ENCODE data around the gene ZNF366.

ZNF366 gene

DNA sequence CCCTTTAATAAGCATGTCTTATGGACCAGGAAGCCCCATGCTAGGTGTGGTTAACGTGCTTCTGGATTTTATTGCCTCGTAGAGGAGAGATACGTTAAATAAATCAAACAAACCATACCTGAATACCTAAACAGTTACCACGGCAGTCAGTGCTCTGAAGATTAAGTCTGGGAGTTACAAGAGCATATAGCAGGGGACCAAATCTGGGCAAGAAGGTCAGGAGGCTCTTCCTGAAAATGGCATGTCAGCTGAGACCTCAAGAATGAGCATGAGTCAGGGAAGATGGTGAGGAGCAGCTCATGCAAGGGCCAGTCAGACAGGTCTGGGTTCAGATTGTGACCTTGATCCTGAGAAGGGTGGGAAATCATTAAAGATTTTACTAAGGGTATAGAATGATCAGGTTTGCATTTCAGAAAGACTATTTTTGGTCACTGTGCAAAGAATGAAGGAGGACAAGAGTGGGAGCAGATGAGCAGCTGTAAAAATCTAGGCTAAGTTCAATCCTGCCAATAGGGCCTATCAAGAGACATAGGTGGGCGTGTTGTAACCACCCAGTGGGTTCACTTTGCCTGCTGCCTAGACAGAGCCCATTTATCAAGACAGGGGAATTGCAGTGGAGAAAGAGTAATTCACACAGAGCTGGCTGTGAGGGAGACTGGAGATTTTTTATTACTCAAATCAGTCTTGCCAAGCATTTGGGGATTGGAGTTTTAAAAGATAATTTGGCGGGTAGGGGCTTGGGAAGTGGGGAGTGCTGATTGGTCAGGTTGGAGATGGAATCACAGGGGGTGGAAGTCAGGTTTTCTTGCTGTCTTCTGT, 4.8 kb upstream of the ZNF366 start:
- H3K4me2 ChIP-seq (ENCODE audit: low read depth, low read length, poor library complexity, severe bottlenecking) = no peak overlapping the region
- no peaks in the 10 kb centered on the region for H3K27me3 ChIP-seq (ENCODE audit: low read length)

DNA sequence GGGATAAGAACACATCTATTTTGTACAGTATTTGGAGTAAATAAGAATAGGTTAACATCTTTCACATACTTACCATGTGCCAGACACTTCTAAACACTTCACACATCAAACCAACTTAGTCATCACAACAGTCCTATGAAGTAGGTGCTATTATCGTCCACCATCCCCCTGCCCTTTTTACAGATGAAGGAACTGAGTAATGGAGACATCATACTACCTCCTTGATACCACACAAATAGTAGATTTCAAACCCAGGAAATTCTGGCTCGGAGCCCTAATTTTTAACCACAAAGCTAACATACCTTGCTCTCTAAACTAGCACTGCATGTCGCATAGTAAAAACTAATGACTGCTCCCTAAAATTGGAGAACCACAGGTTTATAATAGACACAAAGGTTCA, 4.2 kb upstream of the ZNF366 start:
- Histone ChIP-seq H3F3A (ENCODE audit: insufficient read depth) (no peaks in the 10 kb centered on the region), H3K27ac (ENCODE audit: low read depth, low read length) (no peak overlapping the region), H3K9me2 (replicated peaks; ENCODE audit: insufficient read depth, low read length) (no peaks in the 10 kb centered on the region), H3K79me2 (ENCODE audit: insufficient read depth, low read length) (no peaks in the 10 kb centered on the region), H3K9ac (ENCODE audit: low read length) (no peak overlapping the region), H3K36me3 (ENCODE audit: low read length) (no peaks in the 10 kb centered on the region), H2AFZ (ENCODE audit: low read depth, low read length, severe bottlenecking) (no peak overlapping the region), H4K20me1 (ENCODE audit: low read depth, low read length) (no peaks in the 10 kb centered on the region), H3K4me3 (ENCODE audit: insufficient read depth, low read length, poor library complexity, severe bottlenecking) (no peak overlapping the region), H3K27me3 (ENCODE audit: low read length) (no peaks in the 10 kb centered on the region), H3K9me3 (ENCODE audit: insufficient read depth, low read length) (no peaks in the 10 kb centered on the region), H3K4me2 (ENCODE audit: low read depth, low read length, poor library complexity, severe bottlenecking) (no peak overlapping the region)
- TF ChIP-seq, protein P1, sequence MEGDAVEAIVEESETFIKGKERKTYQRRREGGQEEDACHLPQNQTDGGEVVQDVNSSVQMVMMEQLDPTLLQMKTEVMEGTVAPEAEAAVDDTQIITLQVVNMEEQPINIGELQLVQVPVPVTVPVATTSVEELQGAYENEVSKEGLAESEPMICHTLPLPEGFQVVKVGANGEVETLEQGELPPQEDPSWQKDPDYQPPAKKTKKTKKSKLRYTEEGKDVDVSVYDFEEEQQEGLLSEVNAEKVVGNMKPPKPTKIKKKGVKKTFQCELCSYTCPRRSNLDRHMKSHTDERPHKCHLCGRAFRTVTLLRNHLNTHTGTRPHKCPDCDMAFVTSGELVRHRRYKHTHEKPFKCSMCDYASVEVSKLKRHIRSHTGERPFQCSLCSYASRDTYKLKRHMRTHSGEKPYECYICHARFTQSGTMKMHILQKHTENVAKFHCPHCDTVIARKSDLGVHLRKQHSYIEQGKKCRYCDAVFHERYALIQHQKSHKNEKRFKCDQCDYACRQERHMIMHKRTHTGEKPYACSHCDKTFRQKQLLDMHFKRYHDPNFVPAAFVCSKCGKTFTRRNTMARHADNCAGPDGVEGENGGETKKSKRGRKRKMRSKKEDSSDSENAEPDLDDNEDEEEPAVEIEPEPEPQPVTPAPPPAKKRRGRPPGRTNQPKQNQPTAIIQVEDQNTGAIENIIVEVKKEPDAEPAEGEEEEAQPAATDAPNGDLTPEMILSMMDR (IDR thresholded peaks at IDR 0.05; ENCODE audit: insufficient read depth, low read length, poor library complexity, severe bottlenecking) = no peak
- no peak for TF ChIP-seq EZH2phosphoT487 (conservative IDR thresholded peaks at IDR 0.05; ENCODE audit: low read length)

More for the DNA sequence above, 4.8 kb upstream of the ZNF366 start:
- no peaks in the 10 kb centered on the region for H3K9me2 ChIP-seq (replicated peaks; ENCODE audit: insufficient read depth, low read length)
- H3K9me3 ChIP-seq (ENCODE audit: insufficient read depth, low read length) = no peaks in the 10 kb centered on the region
- no peak overlapping the region for H3K9ac ChIP-seq (ENCODE audit: low read length)
- H4K20me1 ChIP-seq (ENCODE audit: low read depth, low read length) = no peaks in the 10 kb centered on the region
- no peak overlapping the region for H2AFZ ChIP-seq (ENCODE audit: low read depth, low read length, severe bottlenecking)
- no peaks in the 10 kb centered on the region for H3K79me2 ChIP-seq (ENCODE audit: insufficient read depth, low read length)
- H3K27ac ChIP-seq (ENCODE audit: low read depth, low read length) = no peak overlapping the region
- no peak for TF ChIP-seq EZH2phosphoT487 (conservative IDR thresholded peaks at IDR 0.05; ENCODE audit: low read length)
- TF ChIP-seq, protein P1 (IDR thresholded peaks at IDR 0.05; ENCODE audit: insufficient read depth, low read length, poor library complexity, severe bottlenecking) = no peak
- H3K4me3 ChIP-seq (ENCODE audit: insufficient read depth, low read length, poor library complexity, severe bottlenecking) = no peak overlapping the region
- H3K36me3 ChIP-seq (ENCODE audit: low read length) = no peaks in the 10 kb centered on the region
- no peaks in the 10 kb centered on the region for H3F3A ChIP-seq (ENCODE audit: insufficient read depth)

DNA sequence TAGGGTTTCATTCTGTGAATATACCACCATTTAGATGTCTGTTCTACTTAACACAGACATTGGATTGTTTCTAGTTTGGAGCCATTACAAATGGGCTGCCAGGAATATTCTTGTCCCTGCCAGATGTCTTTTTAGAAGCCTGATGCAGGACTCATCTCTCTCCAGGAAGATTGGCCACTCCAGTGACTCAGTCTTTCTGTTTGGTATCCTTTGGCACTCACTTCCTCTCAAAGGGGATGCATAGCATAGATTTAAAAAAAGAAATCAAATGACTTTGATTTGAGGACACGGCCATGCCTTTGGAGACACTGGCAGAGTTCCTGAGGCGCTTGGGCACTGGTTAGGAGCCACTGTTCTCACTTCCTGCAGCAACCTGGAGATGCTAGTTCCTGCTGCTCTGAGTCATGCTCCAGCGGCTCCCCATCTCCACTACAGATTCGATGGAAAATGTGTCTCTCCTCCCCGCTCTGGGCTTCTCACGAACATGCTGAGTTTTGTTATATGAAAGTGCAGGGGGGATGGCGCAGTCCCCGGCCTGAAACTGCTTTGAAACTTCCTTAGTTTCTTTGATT, 3.5 kb upstream of the ZNF366 start:
- TF ChIP-seq, protein P1 (IDR thresholded peaks at IDR 0.05; ENCODE audit: insufficient read depth, low read length, poor library complexity, severe bottlenecking) = no peak
- no peak for TF ChIP-seq EZH2phosphoT487 (conservative IDR thresholded peaks at IDR 0.05; ENCODE audit: low read length)
- H3K36me3 ChIP-seq (ENCODE audit: low read length) = no peaks in the 10 kb centered on the region
- no peak overlapping the region for H3K4me2 ChIP-seq (ENCODE audit: low read depth, low read length, poor library complexity, severe bottlenecking)
- H3K9me3 ChIP-seq (ENCODE audit: insufficient read depth, low read length) = no peaks in the 10 kb centered on the region
- no peak overlapping the region for H3K4me3 ChIP-seq (ENCODE audit: insufficient read depth, low read length, poor library complexity, severe bottlenecking)
- no peak overlapping the region for H2AFZ ChIP-seq (ENCODE audit: low read depth, low read length, severe bottlenecking)
- no peaks in the 10 kb centered on the region for H3F3A ChIP-seq (ENCODE audit: insufficient read depth)
- no peaks in the 10 kb centered on the region for H4K20me1 ChIP-seq (ENCODE audit: low read depth, low read length)
- no peaks in the 10 kb centered on the region for H3K27me3 ChIP-seq (ENCODE audit: low read length)
- no peak overlapping the region for H3K9ac ChIP-seq (ENCODE audit: low read length)
- H3K79me2 ChIP-seq (ENCODE audit: insufficient read depth, low read length) = no peaks in the 10 kb centered on the region
- no peaks in the 10 kb centered on the region for H3K9me2 ChIP-seq (replicated peaks; ENCODE audit: insufficient read depth, low read length)
- no peak overlapping the region for H3K27ac ChIP-seq (ENCODE audit: low read depth, low read length)
